ENCODE results near the gene TMEM198.

TMEM198 gene

DNA sequence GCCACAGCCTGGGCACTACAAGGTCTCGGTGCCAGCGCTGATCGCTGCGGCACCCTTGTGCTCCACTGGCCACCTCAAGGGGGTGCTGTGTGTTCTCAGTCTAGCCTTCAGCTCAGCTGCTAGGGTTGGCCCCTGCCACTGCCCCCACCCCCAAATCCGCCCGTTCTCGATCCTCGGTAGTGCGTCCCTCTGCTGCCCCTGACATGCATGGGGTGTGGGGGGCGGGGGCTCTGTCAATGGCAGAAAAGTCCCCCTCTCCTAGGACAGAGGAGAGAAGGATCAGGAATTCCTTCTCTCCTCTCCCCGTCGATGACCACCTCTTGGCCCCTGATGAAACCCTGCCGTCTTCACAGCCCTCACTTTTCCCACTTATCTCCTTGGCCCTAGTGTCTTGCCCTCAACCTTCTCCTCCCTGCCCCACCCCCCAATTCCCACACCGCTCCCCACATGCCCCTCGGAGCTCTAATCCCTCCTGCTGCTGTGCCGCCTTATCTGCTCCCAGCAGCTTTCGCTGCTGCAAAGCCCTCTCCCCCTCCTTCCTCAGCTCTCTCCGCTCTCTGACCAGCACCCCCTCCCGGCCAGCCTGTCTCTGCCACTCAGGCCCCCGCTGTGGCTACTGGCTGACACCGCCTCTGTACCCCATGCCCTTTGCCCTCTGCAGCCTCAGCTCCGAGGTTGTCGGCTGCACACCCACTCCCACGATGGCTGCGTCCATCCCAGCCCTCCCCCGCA, 33.9 kb upstream of the TMEM198 start:
- peak; percentile 47 for DNase-seq

DNA sequence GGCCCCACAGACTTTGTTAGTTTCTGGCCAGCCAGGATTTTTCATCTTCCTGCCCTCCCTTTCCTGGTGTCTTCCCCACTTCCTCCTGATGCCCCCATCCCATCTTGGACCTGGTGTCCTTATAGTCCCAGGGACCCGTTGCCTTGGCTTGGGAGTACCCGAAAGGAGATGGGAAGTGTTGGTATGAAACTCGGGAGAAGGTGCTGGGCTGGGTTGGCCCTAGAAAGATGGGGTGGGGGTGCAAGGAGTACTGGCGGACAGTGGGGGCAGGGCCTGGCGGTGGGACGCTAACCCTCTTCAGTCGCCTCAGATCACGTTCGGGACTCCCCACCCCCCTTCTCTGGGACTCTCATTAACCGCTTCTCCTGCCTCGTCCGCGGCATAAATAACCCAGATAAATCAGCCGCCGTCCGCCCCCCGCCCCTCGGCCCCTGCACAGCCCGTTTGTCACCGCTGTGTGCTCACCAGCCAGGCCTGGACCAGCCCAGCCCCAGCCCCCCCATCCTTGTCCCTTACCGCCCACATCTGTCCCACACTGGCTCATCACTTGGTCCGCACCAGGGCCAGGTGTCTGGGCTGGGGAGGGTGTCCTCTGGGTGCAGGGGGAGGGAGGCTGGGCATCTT, 33.2 kb upstream of the TMEM198 start:
- DNase-seq: no peak

DNA sequence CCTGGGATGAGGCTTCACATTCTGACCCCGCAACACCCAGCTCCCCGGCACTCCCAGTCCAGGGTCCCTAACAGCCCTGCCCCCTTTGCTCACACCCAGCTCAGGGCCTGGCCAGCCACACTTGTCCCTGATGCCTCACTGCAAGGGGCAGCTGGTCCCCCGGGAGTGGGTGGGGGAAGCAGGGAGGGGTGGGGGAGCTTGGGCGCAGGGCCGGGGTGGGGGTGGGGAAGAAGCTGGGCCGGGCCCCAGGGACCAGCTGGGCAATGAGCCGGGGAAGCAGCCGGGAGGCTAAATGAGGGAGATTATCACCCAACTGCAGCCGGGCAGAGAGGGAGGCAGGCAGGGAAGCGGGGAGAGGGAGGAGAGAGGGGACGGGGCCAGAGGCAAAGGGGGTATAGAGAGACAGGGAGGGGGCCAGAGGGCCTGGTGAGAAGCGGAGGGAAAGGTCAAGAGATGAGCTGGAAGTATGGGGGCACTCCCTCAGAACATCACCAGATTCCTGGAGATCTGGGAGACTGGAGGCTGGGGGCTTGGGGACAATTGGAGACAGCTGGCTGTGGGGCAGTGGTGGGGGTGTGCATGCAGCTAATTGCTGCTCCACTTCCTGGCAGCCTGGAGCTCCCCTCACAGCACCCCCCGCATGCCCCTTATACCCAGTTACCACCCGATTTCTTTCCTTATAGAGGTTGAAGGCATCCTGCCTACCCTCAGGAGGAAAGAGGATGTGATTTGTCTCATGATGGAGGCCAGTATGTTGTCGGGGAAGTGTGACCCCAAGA, 32.1 kb upstream of the TMEM198 start:
- DNase-seq: no peak

DNA sequence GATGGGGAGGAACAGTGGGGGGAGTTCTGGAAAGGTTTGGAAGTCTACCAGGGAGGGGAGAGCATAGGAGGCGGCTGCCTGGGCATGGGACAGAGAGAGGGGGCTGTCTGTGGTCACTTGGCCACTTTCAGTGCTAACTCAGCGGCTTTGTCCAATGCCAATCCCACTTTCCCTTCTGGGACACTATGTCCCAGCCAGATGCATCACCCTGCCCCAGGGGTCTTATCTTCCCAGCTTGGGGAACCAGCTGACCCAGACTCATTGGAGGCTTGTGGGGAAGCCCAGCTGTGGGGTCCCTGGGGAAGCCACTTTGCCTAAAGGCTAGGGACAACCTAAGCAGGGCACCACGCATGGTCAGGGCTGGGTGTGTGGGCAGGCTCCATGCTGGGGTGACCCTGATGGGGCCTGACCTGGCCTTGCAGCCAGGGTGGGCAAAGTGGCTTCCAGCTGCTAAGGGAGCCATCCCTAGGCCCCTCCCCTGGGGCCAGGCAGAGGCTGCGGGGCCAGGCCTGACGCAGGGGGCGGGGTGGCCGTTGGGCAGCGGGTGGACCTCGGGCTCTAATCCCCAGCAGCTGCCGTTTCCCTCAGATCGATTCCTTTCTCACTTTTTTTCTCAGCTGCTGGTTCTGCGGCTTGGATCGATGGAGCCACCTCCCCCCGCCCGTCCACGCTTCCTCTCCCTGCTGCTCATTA, 31.2 kb upstream of the TMEM198 start:
- no peak for DNase-seq

DNA sequence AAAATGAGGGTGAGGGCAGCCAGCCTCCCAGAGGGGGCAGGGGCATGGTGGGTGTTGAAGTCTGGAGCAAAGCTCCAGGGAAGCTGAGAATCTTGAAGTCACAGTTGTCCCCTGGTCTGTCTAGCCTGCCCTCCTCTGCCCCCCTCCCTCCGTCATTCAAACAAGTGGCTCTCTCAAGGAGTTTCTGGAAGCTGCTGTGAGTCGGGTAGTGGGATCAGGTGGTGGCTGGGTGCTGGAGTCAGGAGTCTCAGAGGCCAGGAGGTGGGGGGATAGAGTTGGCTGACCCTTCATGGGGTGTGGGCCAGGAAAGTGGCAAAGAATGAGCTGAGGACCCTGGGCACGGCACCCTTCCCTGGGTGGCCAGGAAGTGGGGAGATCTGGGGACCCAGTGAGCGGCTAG, 30.0 kb upstream of the TMEM198 start:
- DNase-seq: no peak

DNA sequence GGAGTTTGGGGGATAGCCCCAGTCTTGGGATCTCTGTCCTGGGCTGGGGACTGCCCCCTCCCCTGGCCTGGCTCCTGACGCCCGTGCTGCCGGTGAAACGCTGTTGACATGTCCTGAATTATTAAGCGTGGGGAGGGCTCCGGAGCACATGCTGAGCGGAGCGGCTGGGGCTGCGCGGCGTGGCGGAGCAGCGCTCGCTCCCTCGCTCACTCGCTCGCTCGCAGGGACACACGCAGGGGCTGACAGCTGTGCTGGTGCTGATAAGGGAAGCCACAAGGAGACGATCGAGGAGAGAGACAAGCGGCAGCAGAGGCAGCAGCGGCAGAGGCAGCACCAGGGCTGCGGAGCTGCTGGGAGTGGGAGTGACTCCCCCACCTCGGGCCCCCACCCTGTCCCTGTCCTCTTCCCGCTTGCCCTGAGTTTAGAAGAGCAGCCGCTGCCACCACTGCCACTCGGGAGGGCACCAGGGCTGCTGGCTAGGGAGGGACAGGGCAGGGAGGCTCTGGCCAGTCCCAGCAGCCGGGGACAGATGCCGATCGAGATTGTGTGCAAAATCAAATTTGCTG, 29.5 kb upstream of the TMEM198 start, which contains the start of gene ASIC4:
ASIC4 (plus strand) TSS at position 287 of the 566 bp plus-strand sequence; CDS start at position 530, 243 bp downstream.
- DNase-seq: no peak

DNA sequence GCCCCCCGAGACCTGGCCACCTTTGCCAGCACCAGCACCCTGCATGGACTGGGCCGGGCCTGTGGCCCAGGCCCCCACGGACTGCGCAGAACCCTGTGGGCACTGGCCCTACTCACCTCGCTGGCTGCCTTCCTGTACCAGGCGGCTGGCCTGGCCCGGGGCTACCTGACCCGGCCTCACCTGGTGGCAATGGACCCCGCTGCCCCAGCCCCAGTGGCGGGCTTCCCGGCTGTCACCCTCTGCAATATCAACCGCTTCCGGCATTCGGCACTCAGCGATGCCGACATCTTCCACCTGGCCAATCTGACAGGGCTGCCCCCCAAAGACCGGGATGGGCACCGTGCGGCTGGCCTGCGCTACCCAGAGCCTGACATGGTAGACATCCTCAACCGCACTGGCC, 29.0 kb upstream of the TMEM198 start:
- no peak for DNase-seq

DNA sequence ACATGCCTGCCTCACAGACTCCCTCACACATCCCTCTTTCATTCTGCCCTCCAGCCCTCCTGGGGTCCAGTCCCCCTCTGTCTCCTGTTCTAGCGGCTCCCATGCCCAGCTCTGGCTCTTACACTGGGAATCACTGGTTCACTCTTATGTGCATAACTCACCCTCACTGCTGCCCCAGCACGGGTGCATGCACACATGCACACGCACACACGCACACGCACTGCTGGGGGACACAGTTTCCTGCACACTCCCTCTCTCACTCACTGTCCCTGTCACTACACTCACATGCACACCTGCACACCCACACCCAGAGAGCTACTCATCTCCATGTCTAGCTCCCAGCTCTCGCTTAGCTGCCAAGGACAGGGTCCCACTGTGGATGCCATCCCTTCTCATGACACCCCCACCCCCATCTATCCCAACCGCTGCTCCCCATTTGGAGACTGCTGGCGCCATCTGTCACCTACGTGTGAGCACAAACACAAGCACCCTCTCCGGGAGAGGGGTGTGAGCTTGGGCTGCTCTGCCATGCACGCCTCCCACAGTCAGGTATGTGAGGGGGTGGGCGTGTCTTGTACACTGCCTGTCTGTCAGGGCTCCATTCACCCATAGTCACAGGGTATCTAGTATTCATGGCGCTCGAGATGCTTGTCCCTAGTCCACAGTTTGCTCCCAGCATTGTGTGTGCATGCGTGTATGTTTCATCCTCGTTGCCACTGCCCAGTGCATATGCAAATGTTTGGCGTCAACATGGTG, 27.8 kb upstream of the TMEM198 start:
- DNase-seq: no peak

DNA sequence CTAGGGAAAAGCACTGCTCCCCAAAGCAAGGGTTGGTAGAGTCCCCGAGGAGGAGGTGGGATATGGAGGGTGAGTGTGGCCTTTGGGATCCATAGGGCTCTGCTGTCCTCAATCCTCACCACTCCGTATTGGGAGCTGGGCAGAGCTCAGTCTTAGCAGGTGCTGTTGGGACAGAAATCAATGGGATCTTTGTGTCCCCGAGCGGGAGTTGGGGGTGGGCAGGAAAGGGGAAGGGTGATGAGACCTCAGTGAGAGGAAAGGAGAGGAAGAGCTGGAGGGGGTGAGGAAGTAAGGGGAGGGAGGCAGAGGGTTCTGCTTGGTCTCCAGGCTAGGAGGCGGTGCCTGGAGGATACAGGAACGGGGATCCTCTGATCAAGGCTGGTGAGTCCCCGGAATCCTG, 26.9 kb upstream of the TMEM198 start:
- no peak for DNase-seq

DNA sequence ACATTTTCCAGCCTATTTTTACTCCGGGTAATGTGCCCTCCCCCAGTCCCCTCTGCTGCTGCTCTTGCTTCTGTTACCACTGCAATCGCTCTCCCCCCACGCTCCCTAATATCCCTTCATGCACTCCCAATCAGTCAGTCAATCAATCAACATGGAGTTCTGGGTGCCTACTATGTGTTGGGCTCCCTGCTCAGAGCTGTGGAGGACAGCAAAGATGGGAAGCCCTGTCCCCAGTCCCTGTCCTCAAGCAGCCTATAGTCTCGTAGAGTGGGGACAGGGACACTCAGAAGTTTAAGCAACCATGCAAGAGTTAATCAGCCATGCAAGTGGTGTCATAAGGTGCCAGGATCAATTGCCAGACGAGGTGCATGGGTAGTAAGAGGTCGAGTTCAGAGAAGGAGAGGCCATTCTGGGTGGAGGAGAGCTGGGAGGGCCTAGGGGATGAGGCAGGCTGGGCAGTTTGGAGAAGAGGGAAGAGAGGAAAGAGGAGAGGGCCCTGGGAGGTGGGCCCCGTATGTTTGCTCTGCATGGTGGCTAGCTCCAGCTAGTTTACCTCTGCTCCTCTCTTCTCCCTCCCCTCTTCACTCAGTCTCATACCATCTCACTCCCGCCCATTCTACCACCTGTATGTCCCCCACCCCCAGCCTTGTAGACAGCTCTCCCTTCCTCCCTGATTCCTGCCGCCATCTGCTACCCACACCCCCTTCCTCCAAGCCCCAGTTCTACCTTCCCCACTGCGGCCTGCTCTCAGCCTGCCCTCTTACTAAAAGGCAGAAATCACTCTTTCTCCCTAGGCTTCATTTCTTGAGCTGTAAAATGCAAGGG, 25.7 kb upstream of the TMEM198 start:
- DNase-seq: no peak

DNA sequence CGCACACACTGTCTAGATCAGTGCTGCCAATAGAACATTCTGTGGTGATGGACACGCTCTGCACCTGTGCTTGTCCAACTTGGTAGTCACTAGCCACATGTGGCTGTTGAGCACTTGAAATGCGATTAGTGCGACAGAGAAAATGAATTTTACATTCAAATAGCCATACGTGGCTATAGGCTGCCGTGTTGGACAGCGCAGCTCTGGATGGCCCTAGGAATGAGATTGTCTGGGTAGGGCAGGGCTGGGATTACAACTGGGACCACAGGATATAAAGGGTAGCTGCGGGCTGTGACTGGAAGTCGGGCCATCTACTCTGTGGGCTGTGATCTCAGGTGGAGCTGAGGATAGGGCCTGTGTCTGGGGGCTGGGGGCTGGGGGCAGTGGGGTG, 24.3 kb upstream of the TMEM198 start:
- DNase-seq: no peak

DNA sequence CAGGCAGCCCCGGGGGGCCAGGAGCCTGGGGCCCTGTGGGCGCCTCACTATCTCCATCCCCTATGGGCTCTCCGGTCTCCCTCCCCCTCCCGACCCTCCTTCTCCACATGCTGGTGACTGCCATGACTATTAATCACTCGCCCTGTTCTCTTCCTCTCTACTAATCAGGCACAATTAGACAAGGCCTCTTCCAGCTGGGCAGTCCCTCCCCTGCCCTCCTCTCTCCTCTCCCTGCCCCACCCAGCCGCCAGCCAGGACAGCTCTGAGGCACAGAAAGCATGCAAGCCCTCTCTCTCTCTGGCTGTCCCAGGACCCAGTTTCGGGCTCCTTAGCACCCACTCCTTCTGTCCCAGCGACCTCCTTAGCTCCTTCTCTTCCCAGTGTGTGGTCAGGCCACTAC, 23.7 kb upstream of the TMEM198 start:
- DNase-seq: no peak

DNA sequence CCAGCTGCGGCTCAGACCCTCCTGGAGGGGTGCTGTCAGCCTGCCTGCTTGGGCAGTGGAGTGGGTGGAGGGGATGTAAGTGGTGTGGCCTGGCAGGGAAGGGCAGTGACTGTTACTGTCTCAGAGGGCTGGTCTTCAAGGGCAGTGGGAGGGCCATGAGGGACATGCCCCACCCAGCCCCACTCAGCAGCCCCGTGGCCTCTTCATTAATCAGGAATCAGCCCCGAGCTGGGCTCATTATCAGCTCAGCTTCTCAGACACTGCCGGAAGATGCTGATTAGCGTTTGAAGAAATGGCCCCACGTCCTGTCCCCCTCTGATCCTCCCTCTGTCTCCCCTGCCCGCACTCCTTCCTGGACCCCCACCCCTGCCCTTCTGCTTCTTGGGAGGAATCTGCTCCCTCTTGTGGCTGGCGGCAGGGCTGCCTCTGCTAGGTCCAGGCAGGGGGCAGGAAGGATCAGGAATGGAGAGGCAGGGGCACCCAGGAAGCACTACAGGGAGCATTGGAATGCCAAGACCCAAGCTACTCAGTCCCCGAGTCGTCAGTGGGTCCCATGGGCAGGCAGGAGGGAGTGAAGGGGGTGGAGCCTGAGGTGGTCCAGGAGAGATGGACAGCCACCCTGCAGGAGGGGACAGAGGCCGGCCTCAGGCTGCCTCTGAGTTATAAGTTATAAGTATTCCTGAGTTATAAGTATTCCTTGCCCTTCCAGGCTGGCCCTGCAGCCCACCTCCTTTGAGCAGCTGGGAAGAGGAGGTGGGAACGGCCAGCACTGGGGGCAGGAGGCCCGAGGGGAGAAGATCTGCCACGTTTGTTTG, 22.6 kb upstream of the TMEM198 start:
- peak; percentile 60 for DNase-seq

DNA sequence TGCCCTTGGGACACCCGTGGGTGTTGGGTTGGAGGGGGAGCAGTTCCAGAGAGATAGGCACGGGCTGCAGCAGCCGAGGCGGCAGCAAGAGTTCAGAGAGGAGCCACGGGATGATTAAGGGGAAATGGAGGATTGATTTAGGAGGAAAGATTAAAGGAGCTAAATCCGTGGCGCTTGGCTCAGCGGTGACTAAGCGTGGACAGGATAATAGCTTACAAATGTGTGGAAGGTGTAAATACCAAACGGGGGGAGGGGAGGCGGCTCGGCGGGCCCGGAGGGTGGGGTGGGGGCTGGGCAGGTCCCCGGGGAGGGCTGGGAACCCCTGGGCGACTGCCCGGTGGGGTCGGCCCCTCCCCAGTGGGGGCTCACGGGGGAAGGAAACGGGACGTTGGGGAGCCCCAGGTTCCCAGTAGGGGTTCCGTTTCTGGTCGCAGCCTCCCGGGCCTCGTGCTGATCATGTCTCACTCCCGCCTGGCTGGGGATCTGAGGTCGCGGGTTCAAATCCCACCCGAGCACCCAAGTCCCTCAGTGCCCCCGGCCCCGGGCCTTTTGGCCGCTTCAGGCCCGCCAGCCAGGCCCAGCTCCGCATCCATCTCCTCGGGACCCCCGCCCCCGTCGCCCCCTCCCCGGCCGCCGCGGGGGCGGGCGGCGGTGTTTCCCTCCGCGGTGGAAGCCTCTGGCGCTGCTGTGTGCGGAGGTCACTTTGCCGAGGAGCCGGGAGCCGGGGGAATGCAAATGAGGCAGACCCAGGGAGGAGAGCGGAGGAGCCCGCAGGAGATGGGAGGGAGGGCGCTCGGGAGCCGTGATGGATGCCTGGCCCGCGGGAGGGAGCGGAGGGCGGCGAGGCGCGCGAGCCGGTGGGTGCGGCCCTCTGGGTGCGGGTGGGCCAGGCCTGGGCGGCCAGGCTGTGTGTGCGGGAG, 21.5 kb upstream of the TMEM198 start:
- DNase-seq: peak; percentile 77

DNA sequence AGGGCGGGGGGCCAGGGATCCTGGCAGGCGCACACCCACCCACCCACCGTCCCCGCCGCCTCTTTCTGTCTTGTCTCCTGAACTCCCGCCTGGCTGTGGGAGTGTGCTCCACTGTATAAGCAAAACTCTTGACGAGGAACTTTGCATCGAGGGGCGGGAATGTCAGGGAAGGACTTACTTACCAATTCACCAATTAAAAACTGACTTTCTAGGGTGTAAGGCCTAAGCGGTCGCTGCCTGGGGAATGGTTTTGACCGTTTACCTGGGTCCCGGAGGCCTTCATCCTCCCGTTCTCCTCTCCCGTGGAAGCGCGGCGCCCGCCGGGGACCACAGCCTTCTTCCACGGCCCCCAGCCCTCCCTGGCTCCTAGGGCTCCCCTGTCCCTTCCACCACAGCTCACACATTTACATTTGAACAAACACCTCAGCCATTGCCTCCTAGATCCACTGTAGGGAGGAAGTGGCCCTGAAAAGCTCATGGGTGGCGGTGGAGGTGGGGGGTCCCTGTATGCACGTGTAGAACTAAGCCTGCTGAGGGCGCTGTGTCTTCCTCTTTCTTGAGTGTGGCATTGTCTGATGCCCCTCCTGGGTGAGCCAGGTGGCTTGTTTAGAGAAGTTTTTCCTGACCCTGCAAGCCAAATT, 20.7 kb upstream of the TMEM198 start:
- DNase-seq: no peak

DNA sequence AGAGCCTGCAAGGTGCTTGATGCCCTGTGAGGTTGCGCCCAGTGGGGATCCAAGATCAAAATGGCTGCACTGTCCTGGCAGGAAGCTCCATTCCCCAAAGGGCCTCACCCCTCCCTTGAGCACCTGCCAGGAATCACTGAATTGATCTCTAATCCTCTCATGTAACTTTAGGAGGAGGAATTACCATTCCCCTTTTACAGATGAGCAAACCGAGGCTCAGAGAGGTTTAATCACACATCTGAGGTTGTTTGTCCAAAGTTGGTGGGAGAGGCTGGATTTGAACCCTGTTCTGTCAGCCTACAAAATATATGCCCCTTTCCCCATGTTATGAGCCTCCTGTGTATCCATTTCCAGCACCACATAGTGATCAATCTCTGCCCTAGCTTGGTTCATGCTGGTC, 19.0 kb upstream of the TMEM198 start:
- no peak for DNase-seq

DNA sequence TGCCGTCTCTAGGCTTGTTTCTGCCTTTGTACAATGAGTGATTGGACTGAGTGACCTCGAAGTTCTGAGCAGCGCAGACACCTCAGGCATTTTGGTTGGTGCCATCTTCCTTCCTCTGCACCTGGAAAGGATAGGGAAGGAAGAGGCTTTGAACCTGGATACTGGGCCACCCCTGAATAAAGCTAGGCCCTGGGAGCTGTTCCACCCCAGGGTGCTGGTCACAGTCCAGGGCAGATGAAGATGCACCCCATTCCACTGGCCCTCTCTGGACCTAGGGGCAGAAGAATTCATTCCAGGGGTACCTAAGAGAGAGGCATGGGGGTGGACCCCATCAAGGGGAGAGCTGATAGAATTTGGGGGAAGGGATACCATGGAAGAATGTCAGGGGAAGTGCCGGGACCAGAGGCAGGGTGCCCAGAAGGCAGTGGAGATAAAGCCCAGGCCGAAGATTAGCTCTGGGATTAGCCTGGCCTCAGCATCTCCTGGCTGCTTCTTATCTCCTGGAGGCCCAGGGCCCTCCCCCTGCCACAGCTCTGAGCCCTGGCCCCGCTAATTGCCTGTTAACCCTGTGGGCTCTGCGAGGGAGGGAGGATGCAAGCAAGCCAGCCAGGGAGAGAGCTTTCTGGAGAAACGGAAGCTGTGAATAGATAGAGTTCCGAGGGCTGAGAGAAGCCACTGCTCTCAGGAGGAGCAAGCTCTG, 18.1 kb upstream of the TMEM198 start:
- DNase-seq: no peak

Data from fibroblast of skin of back (primary cell).